HG03469 (cell line): Measurements from ENCODE around the gene BAG5.

Source experiments
- ATAC-seq: cut with Tn5 transposase; IDR thresholded peaks from one replicate; pipeline ENCODE4 v1.9.1; 2021; ENCODE audit warnings: mild to moderate bottlenecking, moderate library complexity, moderate number of reproducible peaks; ENCODE audit not compliant: unreplicated experiment

BAG5 gene

DNA sequence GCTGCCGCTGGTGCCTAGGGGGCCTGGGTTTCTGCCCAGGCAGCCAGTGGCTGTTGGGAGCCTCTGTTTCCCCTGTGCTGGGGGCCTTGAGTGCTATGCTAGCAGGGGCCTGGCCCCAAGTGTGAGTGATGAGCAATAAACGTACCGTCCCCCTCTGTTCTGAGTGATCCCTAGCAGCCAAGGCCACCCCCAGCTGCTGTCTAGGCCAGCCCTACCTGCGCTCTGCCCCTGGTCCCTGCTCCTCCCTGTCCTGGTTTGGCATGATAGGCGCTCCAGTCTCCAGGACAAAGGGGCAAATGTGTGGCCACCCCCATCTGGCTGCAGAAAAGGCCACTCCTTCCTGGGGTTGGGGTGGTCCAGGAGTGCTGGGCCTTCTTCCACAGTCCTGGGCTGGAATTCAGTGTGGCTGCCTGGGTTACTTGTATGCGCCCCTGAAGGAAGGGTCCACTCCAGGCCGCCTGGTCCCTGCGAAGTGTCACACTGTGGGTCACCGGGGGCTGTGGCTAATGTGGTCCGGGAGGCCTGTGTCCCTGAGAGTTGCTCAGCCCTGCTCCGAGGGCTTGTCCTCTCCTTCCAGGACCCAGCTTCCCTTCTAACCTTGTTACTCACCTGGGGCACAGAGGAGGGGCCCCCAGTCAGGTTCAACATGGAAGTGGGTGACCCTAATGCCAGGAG, 26.4 kb downstream of the BAG5 start:
- no peak for ATAC-seq

DNA sequence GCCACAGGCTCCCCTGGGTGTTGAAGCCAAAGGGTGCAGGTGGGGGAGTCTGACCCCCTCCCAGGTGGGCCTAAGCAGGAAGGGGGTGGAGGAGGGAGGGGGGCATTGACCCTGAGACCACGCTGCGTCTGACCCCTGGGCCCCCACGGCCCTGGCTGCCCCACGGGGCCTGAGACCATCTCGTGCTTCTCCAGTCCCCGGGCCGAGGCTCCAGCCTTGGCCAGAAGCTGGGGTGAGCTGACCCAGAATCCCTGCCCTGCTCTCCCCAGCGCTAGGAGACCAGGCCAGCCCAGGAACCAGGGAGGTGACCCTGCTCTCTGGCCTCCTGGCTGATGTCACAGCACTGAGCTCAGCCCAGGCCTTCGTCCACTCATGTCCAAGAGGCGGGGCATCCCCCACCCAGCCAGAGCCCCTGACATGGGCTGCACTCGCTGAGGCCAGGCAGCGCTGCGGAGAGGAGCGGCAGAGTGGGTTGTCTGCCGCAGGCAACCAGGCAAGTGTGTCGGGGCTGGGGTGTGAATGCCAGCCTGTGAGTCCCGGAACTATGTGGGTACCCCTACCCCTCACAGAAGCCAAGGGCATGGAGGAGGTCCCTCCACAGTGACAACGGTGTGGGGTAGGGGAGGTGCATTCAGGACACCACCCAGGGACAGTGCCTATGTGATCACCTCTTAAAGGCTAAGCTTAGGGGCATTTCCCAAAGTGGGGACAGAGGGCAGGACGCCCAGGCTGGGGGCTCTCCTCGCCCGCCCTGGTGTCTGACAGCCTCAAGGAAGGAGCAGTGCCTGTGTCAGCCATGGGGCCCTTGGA, 27.2 kb downstream of the BAG5 start:
- ATAC-seq, result no peak

DNA sequence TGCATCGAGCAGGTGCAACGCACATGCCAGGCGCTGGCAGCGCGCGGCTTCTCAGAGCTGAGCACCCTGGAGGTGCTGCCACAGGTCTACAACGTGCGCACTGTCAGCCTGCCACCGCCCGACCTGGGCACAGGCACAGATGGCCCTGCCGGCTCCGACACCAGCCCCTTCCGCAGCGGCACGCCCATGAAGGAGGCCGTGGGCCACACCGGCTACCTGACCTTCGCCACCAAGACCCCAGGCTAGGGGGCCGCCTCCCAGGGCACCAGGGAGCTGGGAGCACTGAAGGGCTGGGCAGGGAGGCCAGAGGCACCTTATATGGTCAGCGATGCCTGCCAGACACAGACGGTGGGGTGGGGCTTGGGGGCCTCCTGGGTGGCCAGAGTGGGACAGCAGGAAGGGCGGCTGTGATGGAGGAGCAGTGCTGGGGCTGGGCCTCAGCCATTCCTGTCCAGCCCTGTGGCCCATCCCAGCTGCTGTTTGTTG, 27.8 kb downstream of the BAG5 start:
- no peak for ATAC-seq

DNA sequence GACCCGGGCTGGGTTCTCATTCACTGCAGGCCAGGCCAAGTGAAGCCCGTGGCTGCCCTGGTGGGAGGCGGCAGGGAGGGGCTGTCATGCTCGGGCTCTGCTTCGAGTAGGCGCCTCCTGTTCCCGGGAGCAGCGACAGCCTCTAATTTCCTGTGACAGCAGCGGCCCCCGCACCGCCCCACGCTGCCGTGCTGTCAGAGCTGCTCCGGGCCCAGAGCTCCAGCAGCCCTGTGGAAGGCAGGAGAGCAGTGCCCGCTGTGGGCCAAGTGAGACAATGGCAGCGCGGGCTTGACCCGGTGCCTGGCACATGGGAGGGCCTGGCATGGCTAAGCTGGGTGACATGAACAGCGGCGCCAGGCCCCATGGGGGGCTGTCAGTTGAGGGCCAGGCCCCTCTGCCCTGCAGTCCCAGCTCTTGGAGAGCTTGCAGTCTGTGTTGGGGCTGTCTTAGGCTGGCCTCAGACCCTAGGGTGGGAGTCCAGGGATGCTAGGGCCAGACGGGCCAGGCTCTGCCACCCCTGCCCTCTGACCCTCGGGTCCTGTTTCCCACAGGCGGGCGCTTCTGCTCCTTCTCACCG, 28.4 kb downstream of the BAG5 start:
- no peak for ATAC-seq

DNA sequence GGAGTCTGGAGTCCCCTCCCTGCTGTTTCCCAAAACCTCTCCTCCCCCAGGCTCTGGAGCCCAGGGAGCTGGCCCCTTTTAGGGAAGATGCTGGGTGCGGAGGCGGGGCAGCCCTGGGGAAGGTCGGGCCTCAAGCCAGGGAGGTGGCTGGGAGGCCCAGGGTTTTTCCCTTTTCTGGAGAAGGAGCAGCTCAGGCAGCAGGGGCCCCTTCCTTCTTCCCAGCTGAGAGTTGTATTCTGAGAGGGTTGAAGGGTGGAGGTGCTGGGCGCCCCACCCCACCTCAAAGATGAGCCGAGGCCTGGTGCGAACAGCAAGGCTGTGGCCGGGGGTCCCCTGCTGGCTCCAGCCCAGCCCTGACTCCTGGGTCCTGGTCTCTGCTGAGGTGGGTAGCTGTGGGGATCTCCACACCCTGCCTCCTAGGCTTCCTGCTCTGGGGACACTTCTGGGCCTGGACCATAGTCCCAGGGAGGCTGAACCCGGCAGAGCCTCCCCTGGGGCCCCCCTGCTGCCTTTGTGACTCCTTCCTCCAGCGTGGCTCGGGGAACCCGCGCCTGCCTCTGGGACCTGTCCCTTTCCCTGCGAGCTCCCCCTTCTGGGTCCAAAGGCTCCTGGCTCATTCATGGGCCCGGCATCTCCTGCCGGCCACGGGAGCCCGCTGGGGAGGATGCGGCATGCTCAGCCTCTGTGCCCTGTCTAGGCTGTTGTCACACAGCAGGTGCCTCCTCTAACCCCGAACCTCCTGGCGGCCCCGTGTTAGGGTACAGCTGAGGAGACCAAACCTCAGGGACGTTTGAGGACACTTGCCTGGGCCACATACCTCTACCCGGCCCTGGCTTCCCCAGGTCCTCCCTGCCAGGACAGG, 29.1 kb downstream of the BAG5 start:
- ATAC-seq, result no peak

DNA sequence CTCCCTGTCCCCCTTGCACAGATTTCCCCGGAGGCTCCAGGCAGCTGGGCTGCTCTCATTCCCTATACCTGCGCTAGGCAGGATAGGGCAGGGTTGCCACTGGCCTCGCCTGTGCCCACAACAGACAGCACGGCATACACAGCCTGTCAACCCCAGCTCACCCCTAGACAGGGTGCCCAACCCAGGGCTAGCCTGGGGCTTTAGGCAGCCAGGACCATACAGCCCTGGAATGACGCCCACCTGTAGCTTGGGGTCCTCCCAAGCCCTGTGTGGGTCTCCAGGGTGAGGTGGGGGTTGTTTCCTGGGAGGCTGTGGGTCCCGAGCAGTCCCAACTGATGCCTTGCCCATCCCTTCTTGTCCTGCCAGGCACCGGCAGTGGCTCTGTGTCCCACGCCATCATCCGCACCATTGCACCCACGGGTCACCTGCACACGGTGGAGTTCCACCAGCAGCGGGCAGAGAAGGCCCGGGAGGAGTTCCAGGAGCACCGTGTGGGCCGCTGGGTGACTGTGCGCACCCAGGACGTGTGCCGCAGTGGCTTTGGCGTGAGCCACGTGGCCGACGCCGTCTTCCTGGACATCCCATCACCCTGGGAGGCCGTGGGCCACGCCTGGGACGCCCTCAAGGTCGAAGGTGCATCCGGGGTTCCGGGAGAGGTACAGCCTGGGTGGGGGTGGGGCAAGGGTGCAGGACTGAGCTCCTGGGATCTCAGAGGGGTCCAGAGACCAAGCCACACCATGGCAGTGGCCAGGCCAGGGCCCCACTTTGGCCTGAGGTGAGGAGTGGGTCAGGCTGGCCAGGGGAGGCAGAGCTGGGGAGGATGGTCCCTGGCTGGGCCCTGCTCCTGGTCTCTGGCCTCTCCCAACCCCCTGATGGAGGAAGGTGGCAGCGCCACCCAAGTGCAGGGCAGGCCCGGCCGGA, 30.0 kb downstream of the BAG5 start:
- ATAC-seq, result no peak

DNA sequence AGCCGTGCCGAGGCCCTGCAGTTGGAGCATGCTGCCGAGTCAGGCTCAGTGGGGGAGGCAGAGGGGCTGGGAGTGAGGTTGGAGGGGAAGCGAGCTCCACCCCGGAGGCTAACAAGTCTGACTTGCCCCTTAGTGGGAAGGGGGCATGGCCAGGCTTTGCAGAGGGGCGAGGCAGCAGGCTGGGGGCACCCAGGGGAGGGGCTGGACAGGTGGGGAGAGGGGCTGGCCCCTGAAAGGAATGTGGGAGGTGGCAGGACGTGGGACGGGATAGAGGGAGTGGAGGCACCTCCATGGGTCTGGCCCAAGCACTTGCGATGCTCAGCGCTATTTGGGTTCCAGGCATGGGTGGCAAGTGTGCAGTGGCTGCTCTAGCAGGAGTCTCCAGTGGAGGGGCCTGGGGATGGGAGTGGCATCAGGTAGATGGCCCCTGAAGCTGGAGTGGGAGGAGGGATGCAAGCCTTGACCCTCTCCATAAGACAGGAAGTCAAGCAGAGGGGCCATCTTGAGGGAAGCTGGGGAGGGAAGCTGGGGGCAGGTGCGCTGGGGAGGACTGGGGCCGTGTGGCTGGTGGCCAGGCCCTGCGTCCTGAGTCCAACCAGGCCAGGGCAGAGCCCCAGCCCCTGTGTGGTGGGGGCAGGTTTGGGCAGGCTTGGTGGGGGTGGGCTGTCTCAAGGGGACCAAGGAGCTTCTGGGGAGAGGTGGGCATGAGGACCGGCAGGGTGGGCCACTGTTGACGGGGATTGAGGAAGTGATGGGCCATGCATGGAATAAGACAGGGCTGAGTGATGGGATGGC, 30.8 kb downstream of the BAG5 start:
- ATAC-seq, result no peak

DNA sequence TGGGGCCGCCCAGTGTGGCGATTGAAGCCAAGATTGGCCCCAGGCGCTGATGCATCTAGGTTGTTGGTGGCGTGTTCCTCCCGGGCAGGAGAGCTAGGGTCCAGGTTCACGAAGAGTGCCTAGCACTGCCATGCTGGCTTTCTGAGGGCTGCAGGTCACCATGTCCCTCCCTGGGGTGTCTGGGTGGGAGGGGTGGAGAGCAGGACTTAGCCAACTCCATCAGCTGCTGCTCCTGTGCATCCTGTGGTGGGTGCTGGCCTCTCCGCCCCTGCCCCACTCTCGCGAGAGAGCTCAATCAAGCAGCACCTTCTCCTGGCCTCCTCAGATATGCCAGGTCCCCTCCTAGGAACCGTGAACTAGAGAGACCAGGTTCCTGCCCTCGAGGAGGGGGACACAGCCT, 31.6 kb downstream of the BAG5 start:
- no peak for ATAC-seq

DNA sequence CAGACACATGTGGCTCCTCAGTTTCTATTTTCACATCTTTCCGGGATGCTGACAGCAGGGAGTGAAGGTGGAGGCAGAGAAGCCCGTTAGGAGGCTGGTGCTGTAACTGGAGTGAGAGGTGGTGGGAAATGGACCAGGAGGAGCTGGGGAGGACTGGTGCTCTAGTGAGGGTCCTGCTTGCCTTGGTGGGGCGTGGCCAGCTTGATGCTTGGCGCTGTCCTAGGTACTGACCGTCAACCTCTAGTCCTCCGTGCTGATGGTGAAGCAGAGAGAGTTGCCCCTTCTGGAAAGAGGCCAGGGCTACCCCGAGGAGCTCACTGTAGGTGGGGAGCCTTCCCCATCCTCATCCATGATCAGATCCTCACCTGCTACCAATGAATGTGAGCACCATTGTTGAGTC, 32.1 kb downstream of the BAG5 start:
- ATAC-seq, result no peak

DNA sequence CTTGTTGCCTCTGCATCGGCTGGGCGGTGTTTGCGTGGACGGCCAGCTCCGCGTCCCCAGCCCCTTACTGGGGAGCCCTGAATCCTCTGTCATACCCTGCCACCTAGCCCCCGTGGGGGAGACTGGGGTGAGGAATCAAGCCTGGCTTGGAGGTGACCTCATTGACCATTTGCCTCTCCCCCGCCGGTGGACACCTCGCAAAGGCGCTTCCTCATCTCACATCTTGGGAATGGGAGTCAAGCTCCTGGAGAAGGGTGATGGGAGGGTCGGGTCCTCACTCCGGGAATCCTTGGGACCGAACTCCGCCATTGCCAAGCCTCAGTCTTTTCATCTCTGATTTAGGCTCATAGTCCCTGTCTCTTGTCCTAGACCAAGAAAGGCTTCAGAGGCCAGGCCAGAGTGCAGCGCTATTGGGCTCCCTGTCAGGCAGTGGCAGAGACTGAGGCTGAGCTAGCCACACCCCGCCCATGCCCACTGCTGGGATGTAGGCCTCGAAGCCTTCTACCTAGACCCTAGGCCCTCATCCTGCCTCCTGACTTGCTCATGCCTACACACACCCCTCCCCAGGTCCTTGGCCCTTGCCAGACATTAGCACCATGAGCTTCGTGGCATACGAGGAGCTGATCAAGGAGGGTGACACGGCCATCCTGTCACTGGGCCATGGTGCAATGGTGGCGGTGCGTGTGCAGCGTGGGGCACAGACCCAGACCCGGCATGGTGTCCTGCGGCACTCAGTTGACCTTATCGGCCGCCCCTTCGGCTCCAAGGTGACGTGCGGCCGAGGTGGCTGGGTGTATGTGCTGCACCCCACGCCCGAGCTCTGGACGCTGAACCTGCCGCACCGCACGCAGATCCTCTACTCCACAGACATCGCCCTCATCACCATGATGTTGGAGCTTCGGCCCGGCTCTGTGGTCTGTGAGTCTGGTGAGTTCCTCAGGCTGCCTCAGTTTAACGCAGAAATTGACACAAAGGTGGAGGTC, 32.8 kb downstream of the BAG5 start:
- no peak for ATAC-seq

DNA sequence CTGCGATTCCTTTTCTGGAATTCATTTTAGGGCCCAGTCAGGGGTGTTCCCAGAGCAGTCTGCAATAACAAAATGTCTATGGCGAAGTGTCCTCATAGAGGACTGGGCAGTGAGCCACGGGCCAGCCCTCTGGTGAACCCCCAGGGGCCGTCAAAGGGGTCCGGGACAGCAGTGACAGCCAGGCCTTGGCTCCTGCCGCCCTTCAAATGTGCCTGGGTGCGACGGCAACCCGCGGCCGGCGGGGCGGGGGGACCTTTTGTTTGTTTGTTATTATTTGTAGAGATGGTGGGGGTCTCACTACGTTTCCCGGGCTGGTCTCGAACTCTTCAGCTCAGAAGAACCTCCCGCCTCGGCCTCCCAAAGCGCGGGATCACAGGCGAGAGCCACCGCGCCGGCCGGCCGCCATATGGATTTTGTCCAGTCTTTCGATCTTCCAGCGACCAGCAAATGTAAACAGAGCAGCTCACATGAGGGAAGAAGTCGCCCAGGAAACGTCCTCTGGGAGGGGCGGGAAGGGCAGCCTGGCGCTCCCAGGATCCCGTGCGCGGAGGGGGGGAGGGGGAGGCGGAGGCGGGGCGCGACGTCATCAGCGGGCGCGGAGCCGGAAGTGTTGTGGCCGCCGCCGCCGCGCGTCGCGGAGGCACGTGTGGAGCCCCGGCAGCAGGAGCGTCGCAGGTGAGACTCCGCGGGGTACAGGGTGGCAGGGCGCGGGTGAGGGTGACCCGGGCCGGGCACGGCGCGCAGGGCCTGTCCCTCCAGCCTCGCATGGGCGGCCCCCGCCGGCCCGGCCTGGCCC, 33.7 kb downstream of the BAG5 start, which contains the start of gene TRMT61A:
TRMT61A (plus strand) TSS at position 610 of the 796 bp plus-strand sequence. CDS start 783 bp downstream, outside the sequence.
- ATAC-seq, result no peak

DNA sequence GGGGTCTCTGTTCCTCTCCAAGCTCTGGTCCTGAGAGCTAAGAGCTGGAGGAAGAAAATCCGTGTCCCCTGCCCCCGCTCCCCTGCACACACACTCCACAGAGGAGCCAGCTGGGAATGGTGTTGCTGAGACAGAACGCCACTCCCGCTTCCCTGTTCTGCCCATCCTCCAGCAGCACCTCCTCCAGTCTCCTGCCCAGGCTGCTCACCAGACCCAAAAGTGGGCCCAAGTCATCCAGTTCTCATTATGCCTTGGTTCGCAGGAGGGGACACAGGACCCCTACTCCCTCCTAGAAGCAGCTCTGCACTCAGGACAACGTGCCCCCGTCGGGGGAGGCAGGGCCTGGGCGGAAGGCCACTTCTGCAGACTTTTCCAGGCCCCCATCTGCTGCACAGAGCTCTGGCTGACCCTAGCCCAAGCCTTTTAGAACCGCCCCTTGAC, 34.3 kb downstream of the BAG5 start:
- ATAC-seq, result no peak

DNA sequence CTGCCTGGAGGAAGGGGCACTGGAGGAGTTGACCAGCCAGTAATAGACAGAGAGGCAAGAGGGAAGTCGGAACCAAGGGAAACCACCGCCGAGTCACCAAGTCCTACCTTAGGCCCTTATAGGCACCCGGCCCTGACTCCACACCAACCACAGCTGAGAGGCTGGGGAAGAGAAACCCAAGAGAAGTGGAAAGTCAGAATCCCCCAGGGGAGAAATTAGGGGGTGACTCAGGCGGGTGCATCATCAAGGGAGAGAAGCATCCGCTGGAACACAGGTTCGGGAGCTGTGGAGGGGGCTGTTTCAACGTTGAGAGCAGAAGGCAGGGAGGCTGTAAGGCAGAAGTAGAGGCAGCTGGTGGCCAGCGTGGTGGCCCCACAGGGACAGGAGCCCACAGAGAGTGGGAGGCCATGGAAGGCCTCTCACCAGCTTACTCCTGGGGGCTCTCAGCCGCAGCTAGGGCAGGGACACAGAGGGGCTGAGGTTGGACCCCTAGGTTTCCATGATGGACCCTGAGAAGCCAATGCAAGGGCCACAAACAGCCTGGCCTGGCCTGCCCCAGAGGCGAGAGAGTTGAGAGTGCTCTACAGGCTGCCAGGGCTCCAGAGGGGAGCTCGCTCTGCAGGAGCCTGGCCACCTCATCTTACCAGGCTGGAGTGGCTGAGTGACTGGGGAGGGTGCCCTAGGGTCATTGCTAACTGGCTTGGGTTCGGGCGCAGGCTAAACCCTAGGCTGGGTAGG, 34.9 kb downstream of the BAG5 start:
- peak; percentile 38 for ATAC-seq

DNA sequence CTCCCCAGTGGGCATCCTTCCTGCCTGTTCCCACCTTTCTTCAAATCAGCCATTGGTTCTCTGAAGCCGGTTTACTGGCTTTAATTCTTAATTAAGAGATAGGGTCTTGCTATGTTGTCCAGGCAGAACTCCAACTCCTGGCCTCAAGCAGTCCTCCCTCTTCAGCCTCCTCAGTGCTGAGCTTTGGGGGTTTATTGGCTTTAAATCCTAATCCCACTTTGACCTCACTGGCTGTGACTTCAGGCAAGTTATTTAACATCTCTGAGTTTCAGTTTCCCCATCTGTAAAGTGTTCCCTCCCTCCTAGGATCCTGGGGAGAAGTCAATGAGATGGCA, 35.6 kb downstream of the BAG5 start:
- ATAC-seq, result no peak

DNA sequence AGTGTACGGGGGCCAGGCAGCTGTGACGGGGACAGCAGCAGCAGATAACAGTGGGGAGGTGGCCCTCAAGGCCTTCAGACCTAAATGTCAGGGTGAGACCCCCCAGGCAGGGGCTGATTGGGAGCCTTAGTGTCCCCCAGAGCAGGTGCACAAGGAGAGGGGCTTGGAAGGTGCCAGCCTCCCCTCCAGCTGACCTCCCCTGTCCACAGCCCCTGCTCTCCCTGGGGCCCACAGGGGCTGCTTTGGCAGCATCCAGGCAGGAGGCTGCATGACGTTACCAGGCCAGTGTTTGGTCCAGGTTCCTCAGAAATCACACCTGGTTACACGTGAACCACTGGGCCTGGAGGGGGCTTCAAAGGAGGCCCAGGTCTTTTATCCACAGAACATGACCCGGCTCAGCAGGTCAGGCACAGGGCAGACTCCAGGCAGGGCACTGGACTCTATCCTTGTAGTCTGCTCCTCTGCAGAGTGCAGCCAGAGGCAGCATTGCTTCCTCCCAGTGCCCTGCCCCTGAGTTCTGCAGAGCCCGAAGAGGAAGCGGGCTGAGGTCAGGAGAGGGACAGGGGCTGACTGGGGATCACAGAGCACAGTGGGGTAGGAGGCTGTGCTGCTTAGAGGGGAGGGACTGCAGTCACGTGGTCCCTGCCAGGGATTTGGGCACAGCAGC, 36.1 kb downstream of the BAG5 start:
- ATAC-seq, result no peak
